ENCODE measurements around the gene ANKRD53.

ANKRD53 gene

DNA sequence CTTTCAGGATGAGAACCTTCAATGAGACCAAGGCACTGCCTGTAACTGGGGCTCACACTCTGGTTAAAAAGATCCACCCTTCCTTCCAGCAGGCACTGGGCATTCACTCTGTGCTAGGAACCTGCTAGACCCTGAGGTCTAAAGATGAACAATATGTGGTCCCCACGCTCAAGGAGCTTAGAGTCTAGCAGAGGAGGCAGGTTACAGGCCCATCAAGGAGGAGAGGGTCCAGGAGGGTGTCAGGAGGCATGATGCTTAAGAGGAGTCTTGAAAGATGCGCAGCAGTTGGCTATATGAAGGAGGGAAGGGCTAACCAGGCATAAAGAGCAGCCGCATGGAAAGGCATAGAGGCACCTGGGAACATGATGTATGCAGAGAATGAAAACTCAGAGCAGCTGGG, 4.5 kb downstream of the ANKRD53 start:
- H3K27me3 ChIP-seq (ENCODE audit: insufficient read depth, low read depth), result no peaks in the 10 kb centered on the region
- no peak overlapping the region for H3K4me3 ChIP-seq (IDR thresholded peaks at IDR 0.05; ENCODE audit: insufficient read depth, low read depth, low read length)
- peaks cover 3% of the 10 kb centered on the region for H3K4me1 ChIP-seq (ENCODE audit: low read depth, poor library complexity, severe bottlenecking)
- no peaks in the 10 kb centered on the region for H3K79me2 ChIP-seq (ENCODE audit: insufficient read depth, low read depth)
- H3K27ac ChIP-seq, result no peak overlapping the region
- H3K4me2 ChIP-seq, result no peak overlapping the region
- H4K20me1 ChIP-seq (ENCODE audit: insufficient read depth), result no peaks in the 10 kb centered on the region
- no peak overlapping the region for H3K9ac ChIP-seq
- no peaks in the 10 kb centered on the region; the same call in 1 of the 2 replicates for H3K36me3 ChIP-seq (ENCODE audit: insufficient read depth)
- TF ChIP-seq, protein P1, sequence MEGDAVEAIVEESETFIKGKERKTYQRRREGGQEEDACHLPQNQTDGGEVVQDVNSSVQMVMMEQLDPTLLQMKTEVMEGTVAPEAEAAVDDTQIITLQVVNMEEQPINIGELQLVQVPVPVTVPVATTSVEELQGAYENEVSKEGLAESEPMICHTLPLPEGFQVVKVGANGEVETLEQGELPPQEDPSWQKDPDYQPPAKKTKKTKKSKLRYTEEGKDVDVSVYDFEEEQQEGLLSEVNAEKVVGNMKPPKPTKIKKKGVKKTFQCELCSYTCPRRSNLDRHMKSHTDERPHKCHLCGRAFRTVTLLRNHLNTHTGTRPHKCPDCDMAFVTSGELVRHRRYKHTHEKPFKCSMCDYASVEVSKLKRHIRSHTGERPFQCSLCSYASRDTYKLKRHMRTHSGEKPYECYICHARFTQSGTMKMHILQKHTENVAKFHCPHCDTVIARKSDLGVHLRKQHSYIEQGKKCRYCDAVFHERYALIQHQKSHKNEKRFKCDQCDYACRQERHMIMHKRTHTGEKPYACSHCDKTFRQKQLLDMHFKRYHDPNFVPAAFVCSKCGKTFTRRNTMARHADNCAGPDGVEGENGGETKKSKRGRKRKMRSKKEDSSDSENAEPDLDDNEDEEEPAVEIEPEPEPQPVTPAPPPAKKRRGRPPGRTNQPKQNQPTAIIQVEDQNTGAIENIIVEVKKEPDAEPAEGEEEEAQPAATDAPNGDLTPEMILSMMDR (conservative IDR thresholded peaks at IDR 0.05; ENCODE audit: low read depth, low read length), result no peak
- H2AFZ ChIP-seq (ENCODE audit: low read depth), result no peak overlapping the region

DNA sequence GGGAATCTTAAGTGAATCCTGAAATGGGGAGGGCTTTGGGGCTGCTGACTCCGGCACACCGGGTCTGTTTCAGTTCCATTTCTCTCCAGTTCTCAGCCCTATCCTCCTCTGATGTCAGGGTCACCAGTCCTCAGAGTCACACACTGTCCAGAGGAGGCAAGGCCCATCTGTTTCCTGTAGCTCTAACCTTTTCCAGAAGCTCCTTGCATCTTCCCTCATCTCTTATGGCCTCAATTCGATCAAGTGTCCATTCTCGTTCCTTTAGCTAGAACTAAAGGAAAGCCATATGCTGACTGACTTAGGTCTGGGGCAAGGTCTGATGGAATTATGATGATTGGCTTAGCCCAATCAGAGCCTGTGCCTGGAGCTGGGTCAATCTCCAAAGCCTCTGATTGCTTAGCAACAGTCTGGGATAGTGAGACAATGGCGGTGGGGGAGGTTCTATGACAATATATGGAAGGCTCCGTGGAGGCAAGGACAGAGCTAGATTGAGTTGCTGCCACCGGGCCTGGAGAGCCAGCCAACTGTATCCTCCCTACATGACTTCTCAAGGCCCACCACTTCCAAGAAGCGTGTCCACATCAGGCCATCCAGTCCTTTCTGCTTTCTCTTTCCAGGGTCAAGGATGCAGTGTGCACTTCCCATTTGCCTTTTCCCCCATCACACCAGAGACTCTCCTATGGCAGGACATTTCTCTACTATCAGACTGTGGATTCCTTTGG, 5.2 kb downstream of the ANKRD53 start:
- H3K27ac ChIP-seq, result no peak overlapping the region
- H3K9ac ChIP-seq, result no peak overlapping the region
- no peaks in the 10 kb centered on the region for H3K27me3 ChIP-seq (ENCODE audit: insufficient read depth, low read depth)
- no peak overlapping the region for H3K4me3 ChIP-seq (IDR thresholded peaks at IDR 0.05; ENCODE audit: insufficient read depth, low read depth, low read length)
- H3K4me1 ChIP-seq (ENCODE audit: low read depth, poor library complexity, severe bottlenecking), result no peaks in the 10 kb centered on the region
- no peaks in the 10 kb centered on the region; the same call in 1 of the 2 replicates for H3K36me3 ChIP-seq (ENCODE audit: insufficient read depth)
- no peak overlapping the region for H3K4me2 ChIP-seq
- no peaks in the 10 kb centered on the region for H4K20me1 ChIP-seq (ENCODE audit: insufficient read depth)
- no peaks in the 10 kb centered on the region for H3K79me2 ChIP-seq (ENCODE audit: insufficient read depth, low read depth)
- H2AFZ ChIP-seq (ENCODE audit: low read depth), result no peak overlapping the region
- TF ChIP-seq, protein P1 (conservative IDR thresholded peaks at IDR 0.05; ENCODE audit: low read depth, low read length), result no peak

DNA sequence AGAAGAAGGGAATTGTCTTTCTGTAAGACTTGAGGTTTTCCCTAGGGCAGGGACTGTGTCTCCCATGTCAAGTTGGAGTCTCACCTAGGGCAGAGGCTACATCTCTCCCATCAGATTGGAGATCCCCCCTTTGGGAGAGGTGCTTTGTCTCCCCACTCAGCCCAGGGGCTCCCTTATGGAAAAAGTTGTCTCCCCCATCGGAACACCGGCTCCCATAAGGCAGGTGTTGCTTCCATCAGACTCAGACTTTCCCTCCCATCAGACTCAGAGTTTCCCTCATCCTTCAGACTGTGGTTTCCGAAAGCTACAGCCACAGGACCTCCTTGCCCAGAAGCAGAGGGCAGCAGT, 5.8 kb downstream of the ANKRD53 start:
- Histone ChIP-seq H3K27ac (no peak overlapping the region), H3K4me3 (IDR thresholded peaks at IDR 0.05; ENCODE audit: insufficient read depth, low read depth, low read length) (no peak overlapping the region), H3K79me2 (ENCODE audit: insufficient read depth, low read depth) (no peaks in the 10 kb centered on the region), H2AFZ (ENCODE audit: low read depth) (no peak overlapping the region), H3K9ac (no peak overlapping the region), H3K27me3 (ENCODE audit: insufficient read depth, low read depth) (no peaks in the 10 kb centered on the region), H3K4me1 (ENCODE audit: low read depth, poor library complexity, severe bottlenecking) (no peaks in the 10 kb centered on the region), H3K4me2 (no peak overlapping the region), H3K36me3 (ENCODE audit: insufficient read depth) (no peaks in the 10 kb centered on the region; the same call in 1 of the 2 replicates), H4K20me1 (ENCODE audit: insufficient read depth) (no peaks in the 10 kb centered on the region)
- TF ChIP-seq, protein P1 (conservative IDR thresholded peaks at IDR 0.05; ENCODE audit: low read depth, low read length), result no peak

DNA sequence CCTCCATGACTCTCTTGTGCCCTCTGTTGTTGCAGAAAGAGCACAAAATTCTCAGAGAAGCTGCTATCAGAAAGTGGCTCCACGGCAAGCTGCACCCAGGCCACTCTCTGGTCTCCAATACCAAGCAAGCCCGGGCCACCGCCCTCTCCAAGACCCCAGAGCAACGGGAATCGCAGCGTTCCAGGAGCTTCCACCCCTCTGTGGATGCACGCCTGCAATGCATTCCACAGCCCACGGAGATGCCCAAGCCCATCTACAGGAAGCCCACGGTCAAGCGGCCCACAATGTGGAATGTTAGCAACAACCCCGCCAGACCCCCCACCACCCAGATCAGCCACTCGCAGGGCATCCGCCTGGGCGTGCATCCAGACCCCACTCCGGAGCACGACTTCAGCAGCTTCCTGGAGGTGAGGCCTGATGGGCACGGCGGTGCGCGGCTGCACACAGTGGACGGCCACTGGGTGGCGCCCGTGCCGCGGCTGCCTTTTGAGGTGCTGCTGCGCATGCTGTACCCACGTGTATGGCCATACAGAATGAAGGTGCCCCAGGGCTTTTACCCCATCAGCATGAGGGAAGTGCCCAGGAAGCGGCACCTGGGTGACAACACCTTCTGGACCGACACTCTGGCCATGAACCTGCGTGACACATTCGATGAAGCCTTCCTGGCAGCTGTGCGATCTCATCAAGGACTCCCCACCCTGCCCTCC, 6.3 kb downstream of the ANKRD53 start:
- H3K79me2 ChIP-seq (ENCODE audit: insufficient read depth, low read depth), result no peaks in the 10 kb centered on the region
- H3K4me3 ChIP-seq (IDR thresholded peaks at IDR 0.05; ENCODE audit: insufficient read depth, low read depth, low read length), result no peak overlapping the region
- no peaks in the 10 kb centered on the region; the same call in 1 of the 2 replicates for H3K36me3 ChIP-seq (ENCODE audit: insufficient read depth)
- H2AFZ ChIP-seq (ENCODE audit: low read depth), result no peak overlapping the region
- no peaks in the 10 kb centered on the region for H3K4me1 ChIP-seq (ENCODE audit: low read depth, poor library complexity, severe bottlenecking)
- no peaks in the 10 kb centered on the region for H4K20me1 ChIP-seq (ENCODE audit: insufficient read depth)
- no peak overlapping the region for H3K9ac ChIP-seq
- H3K4me2 ChIP-seq, result no peak overlapping the region
- TF ChIP-seq, protein P1 (conservative IDR thresholded peaks at IDR 0.05; ENCODE audit: low read depth, low read length), result no peak
- H3K27me3 ChIP-seq (ENCODE audit: insufficient read depth, low read depth), result no peaks in the 10 kb centered on the region
- H3K27ac ChIP-seq, result no peak overlapping the region

Data from KMS-11 (cell line).